ENCODE measurements around the gene NRP1.
A peak's percentile ranks its signal among the peaks of the same experiment; 100 is the strongest.

Gene NRP1

DNA sequence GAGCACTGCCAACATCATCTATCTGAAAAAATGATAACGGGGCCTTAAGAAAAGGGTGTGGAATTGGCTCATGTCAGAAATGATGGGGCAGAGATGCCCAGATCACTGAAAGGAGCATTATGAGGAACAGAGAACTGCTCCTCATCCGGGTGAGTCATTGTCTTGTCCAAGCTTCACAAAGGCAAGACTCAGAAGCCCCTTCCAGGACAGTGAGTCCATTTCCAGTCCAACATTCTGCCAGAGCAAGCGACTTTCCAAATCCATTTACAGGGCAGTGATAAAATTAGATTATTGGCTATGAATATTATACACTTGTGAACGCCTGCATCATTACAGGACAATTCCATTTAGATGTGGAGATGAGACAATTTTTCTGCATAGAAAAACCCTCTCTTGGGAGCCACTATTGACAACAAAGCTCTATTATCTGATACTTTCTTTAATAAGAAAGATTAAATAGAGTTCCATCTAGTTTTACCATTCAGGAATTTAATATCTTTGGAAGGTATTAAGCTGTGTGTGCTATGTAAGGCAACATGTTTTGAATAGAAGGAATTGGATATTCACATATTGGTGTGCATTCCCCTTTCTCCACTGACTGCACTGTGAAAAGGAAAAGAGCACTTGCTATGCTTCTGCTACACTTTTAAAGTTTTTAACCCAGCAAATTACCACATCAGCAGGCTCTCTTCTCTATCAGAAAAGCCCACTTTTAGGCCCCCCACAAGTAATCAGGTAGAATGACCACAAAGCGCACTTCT, 159.6 kb downstream of the NRP1 start:
- DNase-seq, result no peak

GRCh38 chr10:33165911-33166310, 168.6 kb downstream of the NRP1 start:
- DNase-seq, result no peak

DNA sequence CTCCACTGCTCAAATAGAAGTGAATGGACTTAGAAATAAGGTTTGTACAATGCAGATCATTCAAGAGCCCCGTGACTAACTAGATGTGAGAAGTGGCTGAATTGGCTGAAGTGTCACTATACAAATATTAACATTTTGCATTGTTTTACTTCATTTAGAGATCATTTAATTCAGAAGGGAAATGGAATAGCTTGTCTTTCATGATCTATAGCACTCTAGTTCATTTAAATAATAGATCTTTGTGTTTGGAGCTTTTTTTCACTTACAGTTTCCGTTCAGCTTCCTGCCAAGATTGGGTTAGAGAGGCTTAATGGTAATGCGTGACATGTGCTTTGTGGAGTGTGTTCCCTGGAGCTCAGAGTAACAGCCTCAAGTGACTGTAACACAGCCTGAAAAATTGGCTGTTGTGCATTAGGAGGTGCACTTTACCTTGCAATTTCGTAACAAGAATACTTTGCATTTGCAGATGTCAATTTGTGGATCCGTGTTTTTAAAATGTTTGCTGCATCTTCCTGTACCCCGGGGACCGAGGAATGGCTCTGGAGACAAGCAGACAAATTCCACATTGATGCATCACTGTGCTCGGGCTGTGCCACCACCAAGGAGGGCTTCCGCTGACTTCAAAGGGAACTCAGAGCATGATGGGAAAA, 170.3 kb downstream of the NRP1 start:
- no peak for DNase-seq

GRCh38 chr10:33162248-33162575, 172.3 kb downstream of the NRP1 start:
- no peak for DNase-seq

DNA sequence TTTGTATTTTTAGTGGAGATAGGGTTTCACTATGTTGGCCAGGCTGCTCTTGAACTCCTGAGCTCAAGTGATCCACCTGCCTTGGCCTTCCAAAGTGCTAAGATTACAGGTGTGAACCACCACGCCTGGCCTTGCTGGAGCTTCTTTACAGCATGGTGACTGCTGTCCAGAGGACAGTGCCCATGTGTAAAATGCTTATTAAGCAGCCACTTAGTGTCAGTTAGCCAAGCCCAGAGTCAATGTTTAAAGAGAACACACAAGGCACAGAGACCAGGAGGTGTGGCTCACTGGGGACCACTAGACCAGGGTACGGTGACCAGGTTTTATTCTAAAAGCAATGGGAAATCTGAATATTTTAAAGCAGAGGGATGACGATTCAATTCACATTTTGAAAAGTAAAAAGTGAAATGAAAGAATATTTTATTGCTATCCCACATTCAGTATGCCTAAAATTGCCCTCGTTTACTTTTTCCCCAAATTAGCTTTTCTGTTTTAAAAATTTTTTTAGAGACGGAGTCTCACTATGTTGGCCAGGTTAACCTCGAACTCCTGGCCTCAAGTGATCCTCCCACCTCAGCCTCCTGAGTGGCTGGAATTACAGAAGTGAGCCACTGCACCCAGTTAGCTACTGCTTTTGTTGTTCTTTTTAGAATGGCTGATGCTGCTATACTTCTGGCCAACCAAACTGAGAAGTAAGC, 172.8 kb downstream of the NRP1 start:
- DNase-seq, result no peak

GRCh38 chr10:33160151-33160550, 174.3 kb downstream of the NRP1 start:
- DNase-seq, result no peak

- DNase-seq, result no peak
Measured at GRCh38 chr10:33157103-33157502, 177.4 kb downstream of the NRP1 start.

DNA sequence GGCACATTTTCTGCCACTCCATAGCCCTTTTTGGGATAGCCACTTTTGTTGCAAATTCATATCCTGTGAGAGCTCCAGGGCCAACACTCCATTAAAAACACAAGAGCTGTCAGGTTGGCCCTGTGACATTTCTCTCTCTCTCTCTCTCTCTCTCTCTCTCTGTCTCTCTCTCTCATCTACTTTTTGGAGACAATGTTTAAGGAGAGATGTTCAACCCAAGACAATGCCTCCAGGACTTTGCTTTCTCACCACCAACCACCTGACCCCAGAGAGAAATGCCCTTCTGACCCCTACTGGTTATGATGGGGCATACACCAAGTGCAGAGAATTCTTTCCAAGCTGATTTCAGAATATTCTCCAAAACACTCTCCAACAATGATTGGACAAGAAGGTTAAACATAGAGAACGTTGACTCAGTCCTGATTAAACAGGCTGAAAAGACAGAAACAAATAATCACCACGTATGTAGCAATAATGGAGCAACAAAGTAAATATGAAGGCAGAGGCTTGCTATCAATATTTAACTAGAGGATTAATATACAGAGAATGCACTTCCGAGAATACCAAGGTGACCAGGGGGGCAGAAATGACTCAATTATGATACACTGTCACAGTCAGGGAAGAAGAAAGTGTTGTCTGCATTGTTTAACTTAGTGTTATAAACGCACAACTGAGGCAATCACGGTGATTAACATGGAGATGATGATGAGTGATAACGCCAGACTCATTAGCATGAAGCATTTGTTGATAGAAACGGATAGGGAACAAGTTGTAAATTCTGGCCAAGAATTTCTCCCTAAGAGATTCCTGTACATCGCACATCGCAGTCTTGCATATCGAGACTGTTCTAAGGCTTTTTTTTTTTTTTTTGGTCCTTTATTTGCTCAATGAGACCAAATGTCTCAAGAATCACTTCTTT, 178.5 kb downstream of the NRP1 start:
- peak; percentile 78 for DNase-seq

GRCh38 chr10:33154590-33154989, 179.9 kb downstream of the NRP1 start:
- no peak for DNase-seq

- DNase-seq, result peak; percentile 36
Measured at GRCh38 chr10:33153968-33154327, 180.5 kb downstream of the NRP1 start.

DNA sequence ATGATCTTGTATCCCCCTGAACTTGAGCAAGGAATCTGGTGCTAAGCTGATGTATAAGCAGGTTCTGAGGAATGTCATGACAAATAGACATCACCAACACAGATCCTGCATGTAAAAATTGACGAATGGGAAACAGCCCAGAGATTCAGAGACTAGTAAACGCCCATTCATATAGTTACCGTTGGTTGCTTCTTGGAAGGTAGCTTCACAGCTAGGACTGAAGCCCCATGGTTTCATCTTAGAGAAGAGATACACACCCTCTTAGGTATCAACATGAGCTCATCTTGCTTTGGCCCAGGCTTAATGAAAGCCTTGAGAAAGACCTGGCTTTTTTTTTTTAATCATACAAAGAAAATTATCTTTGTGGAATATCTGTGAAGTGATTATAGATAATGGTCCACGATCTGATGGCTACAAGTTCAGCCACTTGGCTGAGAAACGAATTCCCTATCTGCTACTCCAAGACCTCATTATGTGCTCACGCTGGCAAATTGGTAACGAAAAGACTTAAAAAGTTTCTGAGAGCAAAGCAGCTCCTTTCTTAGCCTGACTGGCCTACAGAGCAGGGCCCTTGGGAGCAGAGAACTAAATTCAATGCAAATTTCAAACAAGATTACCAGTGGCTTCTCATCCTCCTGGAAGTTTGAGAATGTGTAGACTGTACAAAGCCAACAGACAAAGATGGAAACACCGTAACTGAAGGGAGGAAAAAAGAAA, 181.1 kb downstream of the NRP1 start:
- DNase-seq, result peak; percentile 26

GRCh38 chr10:33152750-33153149, 181.7 kb downstream of the NRP1 start:
- DNase-seq, result no peak

GRCh38 chr10:33152146-33152545, 182.3 kb downstream of the NRP1 start:
- no peak for DNase-seq

GRCh38 chr10:33151344-33151864, 183.1 kb downstream of the NRP1 start:
- DNase-seq, result no peak

GRCh38 chr10:33150889-33151288, 183.6 kb downstream of the NRP1 start:
- DNase-seq, result peak; percentile 74

DNA sequence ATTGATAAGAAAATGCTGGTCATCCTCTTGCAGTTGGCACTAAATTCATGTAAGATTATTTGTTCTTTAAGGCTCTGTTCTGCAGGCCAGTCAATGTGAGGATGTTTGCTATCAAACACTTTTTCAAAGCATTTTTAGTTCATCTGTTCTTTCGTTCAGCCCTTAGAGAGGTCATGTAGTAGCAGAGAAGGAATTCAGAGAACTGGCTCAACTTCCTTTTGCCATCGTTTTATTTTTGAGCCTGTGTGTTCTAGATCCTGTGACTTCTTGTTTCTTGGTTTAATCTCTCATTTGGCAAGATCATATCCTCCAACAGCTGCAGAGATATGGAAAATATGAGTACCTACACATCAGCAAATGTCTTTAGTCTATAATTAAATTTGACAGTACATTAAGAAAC, 184.3 kb downstream of the NRP1 start:
- DNase-seq, result no peak

GRCh38 chr10:33147013-33147310, 187.5 kb downstream of the NRP1 start:
- no peak for DNase-seq

DNA sequence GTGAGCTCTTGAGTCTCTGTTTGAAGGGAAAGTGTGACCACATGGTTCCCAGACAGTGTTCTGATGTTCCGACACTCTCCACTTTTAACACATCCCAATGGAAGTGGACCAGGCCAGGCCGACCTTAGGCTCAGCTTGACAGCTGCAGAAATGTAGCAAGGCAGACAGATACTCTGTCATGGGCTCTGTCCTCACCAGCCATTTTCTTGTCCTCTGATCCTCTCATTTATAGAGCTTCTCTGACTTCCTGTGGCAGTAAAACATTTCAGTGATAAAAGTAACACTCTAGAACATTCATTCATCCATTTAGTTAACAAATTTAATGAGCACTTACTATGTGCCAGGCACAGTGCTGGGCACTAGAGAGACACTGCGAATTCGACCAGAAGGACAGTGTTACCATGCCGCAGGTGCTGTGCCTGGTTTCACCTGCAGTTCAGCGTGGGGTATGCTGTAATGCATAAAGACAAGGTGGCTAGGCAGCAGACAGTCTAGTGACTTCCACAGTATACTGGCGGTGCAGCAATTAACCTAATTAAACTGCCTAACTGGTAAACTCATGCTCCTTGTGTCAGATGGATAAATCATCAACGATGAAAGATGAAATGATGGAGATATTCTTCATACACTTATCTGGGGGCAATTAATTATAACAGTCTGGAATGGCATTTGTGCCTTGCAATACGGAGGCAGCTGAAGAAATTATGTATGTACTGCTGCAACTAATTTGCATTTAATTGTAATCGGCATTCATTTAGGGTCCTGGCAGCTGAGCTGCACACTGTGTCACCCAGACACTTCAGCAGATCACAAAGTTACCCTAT, 188.1 kb downstream of the NRP1 start:
- DNase-seq, result no peak

GRCh38 chr10:33145451-33146188, 188.8 kb downstream of the NRP1 start:
- DNase-seq, result no peak

- DNase-seq, result peak; percentile 49
Measured at GRCh38 chr10:33143160-33143728, 191.2 kb downstream of the NRP1 start.
